ENCODE results near the gene USP6NL. TPM values are rescaled to one million over a fixed set of nuclear protein-coding genes. Genes with fewer than 3 reads are reported as not detected.

USP6NL gene
- total and polyA plus RNA-seq, 7 donors, result 1.8 to 5.4 (median 2.9) TPM

GRCh38 chr10:11465406-11465805, 146.0 kb downstream of the USP6NL start:
- Histone ChIP-seq H3K4me1 (no peaks in the 10 kb centered on the region), H3K4me3 (no peak overlapping the region), H3K27me3 (ENCODE audit: insufficient read depth in 3 of 3, low read length in 2 of 3) (no peaks in the 10 kb centered on the region), H3K9me3 (no peaks in the 10 kb centered on the region), H3K36me3 (ENCODE audit: insufficient read depth in 1 of 2, low read depth in 1 of 2) (peaks cover 0 to 9% of the 10 kb centered on the region in 2 donors), H3K27ac (no peak overlapping the region)
- no peak for TF ChIP-seq CTCF (IDR thresholded peaks at IDR 0.05)
- intact Hi-C loops (cut with DNase I), result no loop called here
- 83 to 91% (median 86%) methylated on average over 5 of the region's 5 CpGs for WGBS, 3 donors
- ATAC-seq, result no peak
- no peak for DNase-seq

GRCh38 chr10:11463111-11463510, 148.3 kb downstream of the USP6NL start:
- H3K27ac ChIP-seq, result no peak overlapping the region
- WGBS, 3 donors, result 96 to 97% (median 96%) methylated on average over 26 of the region's 26 CpGs
- no peaks in the 10 kb centered on the region for H3K27me3 ChIP-seq (ENCODE audit: insufficient read depth in 3 of 3, low read length in 2 of 3)
- H3K36me3 ChIP-seq (ENCODE audit: insufficient read depth in 1 of 2, low read depth in 1 of 2), result peaks cover 0 to 9% of the 10 kb centered on the region in 2 donors
- ATAC-seq, result no peak
- intact Hi-C loops (cut with DNase I), result no loop called here
- H3K9me3 ChIP-seq, result no peaks in the 10 kb centered on the region
- DNase-seq, result no peak
- no peak overlapping the region for H3K4me3 ChIP-seq
- no peaks in the 10 kb centered on the region for H3K4me1 ChIP-seq
- no peak for TF ChIP-seq CTCF (IDR thresholded peaks at IDR 0.05)

- intact Hi-C loops (cut with DNase I), result no loop called here
Observed at GRCh38 chr10:11462071-11462470, 149.4 kb downstream of the USP6NL start.

GRCh38 chr10:11457336-11457735, 154.1 kb downstream of the USP6NL start:
- Histone ChIP-seq H3K27ac (no peak overlapping the region), H3K9me3 (no peaks in the 10 kb centered on the region), H3K36me3 (ENCODE audit: insufficient read depth in 1 of 2, low read depth in 1 of 2) (no peaks in the 10 kb centered on the region), H3K4me1 (no peaks in the 10 kb centered on the region), H3K4me3 (no peak overlapping the region), H3K27me3 (ENCODE audit: insufficient read depth in 3 of 3, low read length in 2 of 3) (no peaks in the 10 kb centered on the region)
- WGBS, 3 donors, result 79 to 91% (median 79%) methylated on average over 2 of the region's 2 CpGs
- intact Hi-C loops (cut with DNase I), result no loop called here
- DNase-seq (no peak), ATAC-seq (no peak)
- no peak for TF ChIP-seq CTCF (IDR thresholded peaks at IDR 0.05)

More at GRCh38 chr10:11462071-11462470, 149.4 kb downstream of the USP6NL start:
- ATAC-seq, result no peak
- DNase-seq, result no peak
- Histone ChIP-seq H3K36me3 (ENCODE audit: insufficient read depth in 1 of 2, low read depth in 1 of 2) (peaks cover 0 to 9% of the 10 kb centered on the region in 2 donors), H3K4me1 (no peaks in the 10 kb centered on the region), H3K27ac (no peak overlapping the region), H3K9me3 (no peaks in the 10 kb centered on the region), H3K4me3 (no peak overlapping the region), H3K27me3 (ENCODE audit: insufficient read depth in 3 of 3, low read length in 2 of 3) (no peaks in the 10 kb centered on the region)
- 92 to 93% (median 93%) methylated on average over 10 of the region's 10 CpGs for WGBS, 3 donors
- TF ChIP-seq CTCF (IDR thresholded peaks at IDR 0.05), result no peak

- Histone ChIP-seq H3K27me3 (ENCODE audit: insufficient read depth in 3 of 3, low read length in 2 of 3) (no peaks in the 10 kb centered on the region), H3K36me3 (ENCODE audit: insufficient read depth in 1 of 2, low read depth in 1 of 2) (no peaks in the 10 kb centered on the region), H3K4me3 (no peak overlapping the region), H3K4me1 (no peaks in the 10 kb centered on the region), H3K9me3 (no peaks in the 10 kb centered on the region), H3K27ac (no peak overlapping the region)
- WGBS, 3 donors, result 80 to 87% (median 85%) methylated on average over 8 of the region's 8 CpGs
- DNase-seq (no peak), ATAC-seq (no peak)
- intact Hi-C loops (cut with DNase I), result no loop called here
- no peak for TF ChIP-seq CTCF (IDR thresholded peaks at IDR 0.05)
Observed at GRCh38 chr10:11454958-11455566, 156.4 kb downstream of the USP6NL start.

All from psoas muscle (tissue), 8 donors.